GM10266 (cell line): ENCODE data around the gene RSL24D1.

Source experiments
- DNase-seq: peaks from one replicate; pipeline ENCODE4 v3.0.0; 2012; ENCODE audit errors: extremely low spot score
- TF ChIP-seq, protein P1 (sequence below): IDR thresholded peaks from 2 replicates; pipeline ENCODE4 v1.5.1; 2012; ENCODE audit warnings: mild to moderate bottlenecking, low read depth; ENCODE audit not compliant: control insufficient read depth, insufficient read depth; ENCODE audit errors: missing control alignments

RSL24D1 gene

DNA sequence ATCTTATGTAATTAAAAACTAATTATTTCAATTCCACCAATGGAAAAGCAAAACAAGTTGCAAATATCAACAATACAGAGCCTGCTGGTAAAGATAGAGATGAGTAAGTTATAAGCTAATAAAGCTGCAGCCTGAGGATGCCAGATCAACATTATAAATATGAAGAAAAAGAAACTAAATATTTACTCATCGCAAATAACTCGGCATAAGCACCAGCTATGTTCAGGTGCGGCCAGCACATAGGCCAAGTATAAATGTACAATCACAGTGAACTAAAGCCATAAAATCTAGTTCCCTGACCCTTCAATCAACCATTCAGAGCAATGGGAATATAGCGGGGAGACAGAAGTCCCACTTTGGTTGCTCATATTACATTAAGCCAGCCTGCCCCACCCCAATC lies 7.7 kb upstream of the RSL24D1 start:
- DNase-seq: no peak
- TF ChIP-seq, protein P1, sequence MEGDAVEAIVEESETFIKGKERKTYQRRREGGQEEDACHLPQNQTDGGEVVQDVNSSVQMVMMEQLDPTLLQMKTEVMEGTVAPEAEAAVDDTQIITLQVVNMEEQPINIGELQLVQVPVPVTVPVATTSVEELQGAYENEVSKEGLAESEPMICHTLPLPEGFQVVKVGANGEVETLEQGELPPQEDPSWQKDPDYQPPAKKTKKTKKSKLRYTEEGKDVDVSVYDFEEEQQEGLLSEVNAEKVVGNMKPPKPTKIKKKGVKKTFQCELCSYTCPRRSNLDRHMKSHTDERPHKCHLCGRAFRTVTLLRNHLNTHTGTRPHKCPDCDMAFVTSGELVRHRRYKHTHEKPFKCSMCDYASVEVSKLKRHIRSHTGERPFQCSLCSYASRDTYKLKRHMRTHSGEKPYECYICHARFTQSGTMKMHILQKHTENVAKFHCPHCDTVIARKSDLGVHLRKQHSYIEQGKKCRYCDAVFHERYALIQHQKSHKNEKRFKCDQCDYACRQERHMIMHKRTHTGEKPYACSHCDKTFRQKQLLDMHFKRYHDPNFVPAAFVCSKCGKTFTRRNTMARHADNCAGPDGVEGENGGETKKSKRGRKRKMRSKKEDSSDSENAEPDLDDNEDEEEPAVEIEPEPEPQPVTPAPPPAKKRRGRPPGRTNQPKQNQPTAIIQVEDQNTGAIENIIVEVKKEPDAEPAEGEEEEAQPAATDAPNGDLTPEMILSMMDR: no peak

DNA sequence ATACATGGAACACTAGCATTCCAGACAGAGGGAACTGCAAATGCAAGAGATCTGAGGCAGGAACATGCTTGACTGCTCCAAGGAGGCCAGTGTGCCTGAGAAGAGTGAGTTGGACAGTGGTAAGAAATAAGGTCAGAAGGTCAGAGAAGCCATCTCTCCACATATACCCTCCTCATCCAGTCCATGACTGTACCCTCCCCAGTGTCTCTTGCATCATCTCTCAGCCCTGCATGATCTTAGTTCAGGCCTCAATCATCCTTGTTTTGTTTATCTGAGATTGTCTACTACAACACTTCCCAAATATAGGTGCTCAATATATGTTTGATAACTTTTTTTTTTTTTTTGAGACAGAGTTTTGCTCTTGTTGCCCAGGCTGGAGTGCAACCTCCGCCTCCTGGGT lies 5.5 kb upstream of the RSL24D1 start:
- no peak for DNase-seq
- TF ChIP-seq, protein P1: no peak

DNA sequence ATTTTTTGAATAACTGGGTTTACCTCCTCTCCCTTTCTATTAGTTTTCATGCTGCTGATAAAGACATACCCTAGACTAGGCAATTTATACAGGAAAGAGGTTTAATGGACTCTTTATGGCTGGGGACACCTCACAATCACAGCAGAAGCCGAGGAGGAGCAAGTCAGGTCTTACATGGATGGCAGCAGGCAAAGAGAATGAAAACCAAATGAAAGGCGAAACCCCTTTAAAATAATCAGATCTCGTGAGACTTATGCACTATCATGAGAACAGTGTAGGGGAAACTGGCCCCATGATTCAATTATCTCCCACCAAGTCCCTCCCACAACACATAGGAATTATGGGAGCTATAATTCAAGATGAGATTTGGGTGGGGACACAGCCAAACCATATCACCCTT lies 2.0 kb upstream of the RSL24D1 start:
- TF ChIP-seq, protein P1: no peak
- no peak for DNase-seq

GRCh38 chr15:55197719-55198118 lies 978 bp upstream of the RSL24D1 start:
- TF ChIP-seq, protein P1: no peak
- DNase-seq: no peak

GRCh38 chr15:55197362-55197705 lies 593 bp upstream of the RSL24D1 start:
- no peak for DNase-seq
- TF ChIP-seq, protein P1: no peak

DNA sequence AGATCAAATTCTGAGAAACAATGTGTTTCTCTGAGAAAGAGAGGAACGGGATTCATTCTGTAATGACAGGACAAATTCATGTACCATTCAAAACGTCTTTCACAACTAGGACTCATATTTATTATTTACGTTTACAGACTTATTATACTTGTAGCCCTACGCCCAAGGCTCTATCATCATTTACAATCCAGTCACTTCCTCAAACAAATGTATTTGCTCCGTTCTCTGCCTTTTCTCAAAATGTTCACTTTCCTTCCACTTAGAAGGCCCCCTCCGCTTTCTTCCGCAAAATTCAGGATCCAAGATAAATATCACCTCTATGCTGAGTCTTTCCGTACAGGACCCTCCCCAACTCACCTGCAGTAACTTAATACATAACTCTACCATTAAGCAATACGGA lies 745 bp downstream of the RSL24D1 start:
- TF ChIP-seq, protein P1: no peak
- no peak for DNase-seq

GRCh38 chr15:55194256-55194655 lies 2.5 kb downstream of the RSL24D1 start:
- DNase-seq: no peak
- TF ChIP-seq, protein P1: no peak
